A549 (cell line): ENCODE data around the gene HAND2. TPM values are rescaled to one million over a fixed set of nuclear protein-coding genes. Genes with fewer than 3 reads are reported as not detected.

Experiments
- ATAC-seq, 2 experiments: fragments of 200-7000 bp in 1 of 2; fragments of >200 bp in 1 of 2; cut with Nextera tagmentation in 1 of 2; cut with Tn5 transposase in 1 of 2; 3 replicates each; pipeline versions ENCODE4 v1.8.0 to v1.9.1; 2018 to 2020; ENCODE audit warnings: mild to moderate bottlenecking in 1 of 2, moderate library complexity in 1 of 2
- CTCF ChIA-PET: fragments of 300-600 bp; sonication (Branson Sonifier 250); formaldehyde crosslinking; extraction: SDS; loops from one replicate; lab custom pipeline; 2021; ENCODE audit warnings: antibody characterized with exemption, inconsistent platforms; lab: Yijun Ruan, JAX
- POLR2A ChIA-PET: fragments of 350-600 bp; formaldehyde crosslinking; extraction: SDS; loops from one replicate; lab custom pipeline; 2021; ENCODE audit warnings: antibody characterized with exemption, inconsistent platforms; lab: Yijun Ruan, JAX
- DNase-seq, 2 experiments: peaks; one replicate each; pipeline versions ENCODE4 v3.0.0 to v3.0.0-alpha.2; 2011 to 2016; ENCODE audit warnings: low read depth in 1 of 2, low spot score in 1 of 2
- FAIRE-seq: peaks from 2 replicates; lab custom pipeline; 2011; peaks lifted over from hg19 to GRCh38; lab: Jason Lieb, UNC
- H3K27ac ChIP-seq, 2 experiments: fragments of >200 bp; sonication (Bioruptor Twin); formaldehyde crosslinking; 3 replicates each; pipeline ENCODE4 v1.5.1; 2016 to 2017
- H3K4me1 ChIP-seq: fragments of >200 bp; sonication (Bioruptor Twin); formaldehyde crosslinking; 3 replicates; pipeline ENCODE4 v1.6.1; 2016
- H3K4me2 ChIP-seq: fragments of >200 bp; sonication (Bioruptor Twin); formaldehyde crosslinking; 3 replicates; pipeline ENCODE4 v1.6.1; 2016
- H3K4me3 ChIP-seq: fragments of >200 bp; sonication (Bioruptor Twin); formaldehyde crosslinking; 3 replicates; pipeline ENCODE4 v1.5.1; 2016
- H3K9me3 ChIP-seq: fragments of >200 bp; sonication (Bioruptor Twin); formaldehyde crosslinking; 3 replicates; pipeline ENCODE4 v1.6.1; 2016
- BCL3 ChIP-seq: fragments of >200 bp; sonication (Bioruptor Twin); formaldehyde crosslinking; IDR thresholded peaks from 3 replicates; pipeline ENCODE4 v1.6.1; 2016
- CBX2 ChIP-seq: fragments of 200-600 bp; sonication (generic); IDR thresholded peaks from 2 replicates; pipeline ENCODE4 v1.6.1; 2016; ENCODE audit warnings: low read depth, mild to moderate bottlenecking, borderline replicate concordance
- CBX8 ChIP-seq: fragments of 200-600 bp; sonication (generic); IDR thresholded peaks from 2 replicates; pipeline ENCODE4 v1.6.1; 2016
- CEBPB ChIP-seq, 2 experiments: fragments of >200 bp in 1 of 2; sonication (Bioruptor Twin) in 1 of 2; formaldehyde crosslinking in 1 of 2; IDR thresholded peaks; 2 replicates each; pipeline ENCODE4 v1.6.1; 2012 to 2016
- ELK1 ChIP-seq: fragments of 150-350 bp; IDR thresholded peaks from 2 replicates; pipeline ENCODE4 v1.6.1; 2014; ENCODE audit warnings: low read depth, mild to moderate bottlenecking, low read length
- FOSB ChIP-seq: fragments of 250-450 bp; sonication (Bioruptor Pico); IDR thresholded peaks from 2 replicates; pipeline ENCODE4 v1.5.0; 2020; ENCODE audit warnings: mild to moderate bottlenecking, moderate library complexity
- FOSL2 ChIP-seq, 2 experiments: fragments of 450-650 bp in 1 of 2; fragments of >200 bp in 1 of 2; sonication (Bioruptor Twin) in 1 of 2; formaldehyde crosslinking; IDR thresholded peaks; 2 replicates each; pipeline versions ENCODE4 v1.5.0 to v1.6.1; 2016 to 2020; ENCODE audit warnings: mild to moderate bottlenecking in 1 of 2, moderate library complexity in 1 of 2
- FOXS1 ChIP-seq: fragments of 250-450 bp; sonication (Bioruptor Pico); IDR thresholded peaks from 2 replicates; pipeline ENCODE4 v1.5.0; 2020; ENCODE audit warnings: mild to moderate bottlenecking, moderate library complexity
- HEYL ChIP-seq: fragments of 250-450 bp; sonication (Bioruptor Pico); IDR thresholded peaks from 2 replicates; pipeline ENCODE4 v1.8.0; 2021; ENCODE audit warnings: mild to moderate bottlenecking, moderate library complexity
- HMGXB4 ChIP-seq: fragments of 250-450 bp; sonication (Bioruptor Pico); IDR thresholded peaks from 2 replicates; pipeline ENCODE4 v1.5.0; 2021; ENCODE audit warnings: mild to moderate bottlenecking, moderate library complexity, borderline replicate concordance
- HOXA7 ChIP-seq: fragments of 250-450 bp; sonication (Bioruptor Pico); IDR thresholded peaks from 2 replicates; pipeline ENCODE4 v1.5.0; 2020; ENCODE audit warnings: mild to moderate bottlenecking, moderate library complexity
- JUN ChIP-seq, 2 experiments: fragments of >200 bp; sonication (Bioruptor Twin); formaldehyde crosslinking; IDR thresholded peaks; 2 replicates in 1 of 2; 3 replicates in 1 of 2; pipeline ENCODE4 v1.6.1; 2016 to 2017
- JUNB ChIP-seq: fragments of >200 bp; sonication (Bioruptor Twin); formaldehyde crosslinking; IDR thresholded peaks from 2 replicates; pipeline ENCODE4 v1.6.1; 2016
- MAFK ChIP-seq: fragments of 450-650 bp; IDR thresholded peaks from 2 replicates; pipeline ENCODE4 v1.6.1; 2014; ENCODE audit not compliant: partially characterized antibody
- PHF8 ChIP-seq: fragments of 200-600 bp; sonication (generic); IDR thresholded peaks from 2 replicates; pipeline ENCODE4 v1.6.1; 2016; ENCODE audit warnings: low read depth, mild to moderate bottlenecking, antibody characterized with exemption, moderate library complexity, borderline replicate concordance
- POLR2A ChIP-seq: IDR thresholded peaks from 2 replicates; pipeline ENCODE4 v1.6.1; 2012; ENCODE audit warnings: mild to moderate bottlenecking, low read length
- RAD21 ChIP-seq, 2 experiments: fragments of >200 bp in 1 of 2; sonication (Bioruptor Twin) in 1 of 2; formaldehyde crosslinking in 1 of 2; IDR thresholded peaks in 1 of 2; conservative IDR thresholded peaks in 1 of 2; 2 replicates in 1 of 2; 3 replicates in 1 of 2; pipeline ENCODE4 v1.6.1; 2012 to 2018; ENCODE audit warnings: inconsistent platforms in 1 of 2
- REST ChIP-seq: fragments of 200-600 bp; sonication (generic); IDR thresholded peaks from 2 replicates; pipeline ENCODE4 v1.6.1; 2016; ENCODE audit warnings: antibody characterized with exemption, mild to moderate bottlenecking, moderate library complexity
- RNF2 ChIP-seq: fragments of 200-600 bp; sonication (generic); IDR thresholded peaks from 2 replicates; pipeline ENCODE4 v1.6.1; 2016; ENCODE audit warnings: low read depth, mild to moderate bottlenecking, antibody characterized with exemption, moderate library complexity, borderline replicate concordance
- SREBF2 ChIP-seq: fragments of 450-650 bp; IDR thresholded peaks from 2 replicates; pipeline ENCODE4 v1.6.1; 2014; ENCODE audit warnings: mild to moderate bottlenecking, moderate library complexity
- ZFP36 ChIP-seq: fragments of 450-650 bp; IDR thresholded peaks from 2 replicates; pipeline ENCODE4 v1.6.1; 2014; ENCODE audit warnings: borderline replicate concordance; ENCODE audit not compliant: partially characterized antibody
- WGBS: methylation state at CpG from one replicate; pipeline ENCODE4 v1.1.6; 2017; ENCODE audit errors: missing lambda C conversion rate; 5-methylcytosine and 5-hydroxymethylcytosine counted together
- polyA plus RNA-seq, 4 experiments: library from polyadenylated mRNA; depleted of rRNA in 3 of 4; stranded (reverse); fragments of >200 nt; fragmentation: RNase III in 1 of 4; extraction: RNeasy Plus Mini Kit Qiagen cat#74134 plus additional on column Dnase treatment in 1 of 4; gene quantifications; 2 replicates in 3 of 4; 3 replicates in 1 of 4; pipeline ENCODE4 v1.2.3, GENCODE V29; 2011 to 2017

HAND2 gene
- polyA plus RNA-seq, 2 of the 4 experiments (the other 2 are of a cell fraction): 0.44 to 0.63 TPM

- no peak overlapping the region for H3K27ac ChIP-seq
- no peaks in the 10 kb centered on the region for H3K4me1 ChIP-seq
- WGBS: 47% methylated on average over 2 of the region's 2 CpGs
- FAIRE-seq (no peak), ATAC-seq (no peak), DNase-seq (no peak)
- TF ChIP-seq CEBPB (IDR thresholded peaks at IDR 0.05): no peak
- no peak for TF ChIP-seq ZFP36
- no peak for TF ChIP-seq CBX8
- TF ChIP-seq REST: no peak
- no peak for TF ChIP-seq RAD21 (conservative IDR thresholded peaks at IDR 0.05 in 1 of 2, IDR thresholded peaks at IDR 0.05 in 1 of 2)
- TF ChIP-seq RNF2: no peak
- TF ChIP-seq JUNB: no peak
- TF ChIP-seq HMGXB4 (CRISPR knock-in tag): no peak
- no peak for TF ChIP-seq HEYL (CRISPR knock-in tag)
- no peak for TF ChIP-seq HOXA7 (CRISPR knock-in tag)
- no peak for TF ChIP-seq FOSB (CRISPR knock-in tag)
- no peak for TF ChIP-seq BCL3
- H3K4me3 ChIP-seq: no peak overlapping the region
- CTCF ChIA-PET: no interaction called here
- H3K4me2 ChIP-seq: no peak overlapping the region
- POLR2A ChIA-PET: no interaction called here
- no peaks in the 10 kb centered on the region for H3K9me3 ChIP-seq
Observed at GRCh38 chr4:173565281-173565680, 35.3 kb upstream of the HAND2 start.

- no peak for TF ChIP-seq FOXS1 (CRISPR knock-in tag)
- TF ChIP-seq MAFK: no peak
- no peak for TF ChIP-seq CBX2
- no peak for TF ChIP-seq PHF8
- TF ChIP-seq, all 56 proteins: peak for 0
- Histone ChIP-seq H3K4me2 (no peak overlapping the region), H3K9me3 (no peaks in the 10 kb centered on the region), H3K27ac (no peak overlapping the region), H3K4me3 (no peak overlapping the region), H3K4me1 (no peaks in the 10 kb centered on the region)
- DNase-seq (no peak), ATAC-seq (no peak), FAIRE-seq (no peak)
- WGBS: 67% methylated on average over 2 of the region's 2 CpGs
- ChIA-PET CTCF (no interaction called here), POLR2A (no interaction called here)
Observed at GRCh38 chr4:173564461-173564860, 34.4 kb upstream of the HAND2 start.

GRCh38 chr4:173560896-173561295 lies 30.9 kb upstream of the HAND2 start:
- POLR2A ChIA-PET: no interaction called here
- CTCF ChIA-PET: interaction anchor here (0.7 kb wide), 1 partner anchor 259 kb away, joined by 3 read pairs; no protein-coding TSS in a partner anchor
- WGBS: 83% methylated on average over 1 of the region's 1 CpG
- Histone ChIP-seq H3K27ac (no peak overlapping the region), H3K4me1 (no peaks in the 10 kb centered on the region), H3K4me2 (no peak overlapping the region), H3K9me3 (no peaks in the 10 kb centered on the region), H3K4me3 (no peak overlapping the region)
- DNase-seq: no peak
- no peak for FAIRE-seq
- no peak for ATAC-seq
- TF ChIP-seq POLR2A: no peak
- no peak for TF ChIP-seq SREBF2
- no peak for TF ChIP-seq JUNB
- no peak for TF ChIP-seq FOSL2 (IDR thresholded peaks at IDR 0.05)
- no peak for TF ChIP-seq FOSL2 (CRISPR knock-in tag; IDR thresholded peaks at IDR 0.05)
- no peak for TF ChIP-seq ELK1
- TF ChIP-seq BCL3: no peak
- TF ChIP-seq JUN (IDR thresholded peaks at IDR 0.05): no peak
